Measurements from ENCODE around the gene PPARD.
A peak's percentile ranks its signal among the peaks of the same experiment; 100 is the strongest.
"Not testable (repeated sequence)": the region's sequence is repeated elsewhere in the genome, so short reads cannot be mapped to it uniquely, and the experiment has no call there.

Gene PPARD

GRCh38 chr6:35342258-35343091 is at the start of gene PPARD:
TSS of gene PPARD (plus strand) at chr6:35342558. CDS start at chr6:35411088, 68,530 bp downstream.
- peak; percentile 91 to 92 for DNase-seq

GRCh38 chr6:35293681-35294080 is 48.7 kb upstream of the PPARD start:
- DNase-seq = no peak

GRCh38 chr6:35294308-35294945 is 47.9 kb upstream of the PPARD start:
- peak; percentile 24 to 41 for DNase-seq

GRCh38 chr6:35295036-35295435 is 47.3 kb upstream of the PPARD start:
- DNase-seq = no peak

GRCh38 chr6:35295521-35296315 is 46.6 kb upstream of the PPARD start:
- DNase-seq = no peak

GRCh38 chr6:35296931-35297600 is 45.3 kb upstream of the PPARD start:
- DNase-seq = peak in 1 of 2 experiments; percentile 39

GRCh38 chr6:35297601-35298481 is 44.5 kb upstream of the PPARD start, which contains the start of gene DEF6:
TSS of gene DEF6 (plus strand) at chr6:35297818. CDS start at chr6:35297857, 39 bp downstream.
- peak; percentile 92 to 93 for DNase-seq

GRCh38 chr6:35298625-35299140 is 43.7 kb upstream of the PPARD start:
- peak in 1 of 2 experiments; percentile 24 for DNase-seq

- DNase-seq = peak; percentile 94 to 97
Observed at GRCh38 chr6:35299674-35300073, 42.7 kb upstream of the PPARD start.

- peak; percentile 5 to 30 for DNase-seq
Observed at GRCh38 chr6:35300848-35301247, 41.5 kb upstream of the PPARD start.

- peak; percentile 91 to 92 for DNase-seq
Observed at GRCh38 chr6:35302604-35303241, 39.6 kb upstream of the PPARD start.

- DNase-seq = no peak
Observed at GRCh38 chr6:35304299-35304698, 38.1 kb upstream of the PPARD start.

- DNase-seq = no peak
Observed at GRCh38 chr6:35305117-35305516, 37.2 kb upstream of the PPARD start.

- DNase-seq = not testable (repeated sequence)
Observed at GRCh38 chr6:35307138-35307537, 35.2 kb upstream of the PPARD start.

- not testable (repeated sequence) for DNase-seq
Observed at GRCh38 chr6:35308543-35308942, 33.8 kb upstream of the PPARD start.

GRCh38 chr6:35309611-35310264 is 32.6 kb upstream of the PPARD start:
- DNase-seq = no peak

GRCh38 chr6:35310265-35310831 is 32.0 kb upstream of the PPARD start:
- DNase-seq = no peak

GRCh38 chr6:35311390-35312075 is 30.8 kb upstream of the PPARD start:
- peak; percentile 49 to 51 for DNase-seq

Measured in Kasumi-1 (cell line).